Subcutaneous abdominal adipose tissue (tissue), 5 donors: Measurements from ENCODE around the gene GLI3.

Source experiments
- H3K27ac ChIP-seq: one replicate; pipeline ENCODE4 v1.7.0; 2013; ENCODE audit warnings: low read depth, mild to moderate bottlenecking, inconsistent platforms, low read length, moderate library complexity
- H3K27me3 ChIP-seq, 5 donors: one replicate each; pipeline ENCODE4 v1.7.0; 2013; ENCODE audit warnings: low read length in 5 of 5, inconsistent platforms in 1 of 5; ENCODE audit not compliant: control insufficient read depth in 5 of 5, insufficient read depth in 4 of 5
- H3K36me3 ChIP-seq, 5 donors: one replicate each; pipeline ENCODE4 v1.7.0; 2013; ENCODE audit warnings: low read length in 5 of 5; ENCODE audit not compliant: control insufficient read depth in 5 of 5, insufficient read depth in 5 of 5
- H3K4me1 ChIP-seq, 5 donors: one replicate each; pipeline ENCODE4 v1.7.0; 2013; ENCODE audit warnings: low read length in 5 of 5, mild to moderate bottlenecking in 3 of 5, moderate library complexity in 1 of 5; ENCODE audit not compliant: control insufficient read depth in 5 of 5, insufficient read depth in 5 of 5
- H3K4me3 ChIP-seq, 5 donors: one replicate each; pipeline ENCODE4 v1.7.0; 2013; ENCODE audit warnings: low read length in 5 of 5, low read depth in 1 of 5
- H3K9ac ChIP-seq, 5 donors: one replicate each; pipeline ENCODE4 v1.7.0; 2013; ENCODE audit warnings: low read length in 5 of 5, mild to moderate bottlenecking in 4 of 5, moderate library complexity in 3 of 5
- H3K9me3 ChIP-seq, 5 donors: one replicate each; pipeline ENCODE4 v1.7.0; 2013; ENCODE audit warnings: low read length in 5 of 5; ENCODE audit not compliant: control insufficient read depth in 5 of 5
- donor health status: healthy.
- donor health status: healthy.
- donor health status: healthy.
- donor health status: healthy.
- donor health status: healthy.

GLI3 gene

GRCh38 chr7:42227541-42227935 is 9.5 kb downstream of the GLI3 start:
- Histone ChIP-seq H3K9me3 (no peaks in the 10 kb centered on the region), H3K36me3 (no peaks in the 10 kb centered on the region), H3K27me3 (peaks cover 0 to 21% (median 13%) of the 10 kb centered on the region in 5 donors), H3K4me3 (peak overlapping the region; percentile 26 to 45 (median 43)), H3K9ac (peak overlapping the region in 1 of 5 donors; percentile 27), H3K27ac (no peak overlapping the region), H3K4me1 (peaks cover 0 to 27% (median 15%) of the 10 kb centered on the region in 5 donors)

- no peaks in the 10 kb centered on the region for H3K9me3 ChIP-seq
- peaks cover 0 to 17% (median 10%) of the 10 kb centered on the region in 5 donors for H3K27me3 ChIP-seq
- H3K4me1 ChIP-seq: peaks cover 0 to 22% (median 15%) of the 10 kb centered on the region in 5 donors
- no peak overlapping the region for H3K4me3 ChIP-seq
- no peak overlapping the region for H3K27ac ChIP-seq
- H3K9ac ChIP-seq: no peak overlapping the region
- no peaks in the 10 kb centered on the region for H3K36me3 ChIP-seq
Observed at GRCh38 chr7:42227021-42227420, 10.0 kb downstream of the GLI3 start.

- Histone ChIP-seq H3K4me3 (no peak overlapping the region), H3K27me3 (peaks cover 0 to 16% (median 10%) of the 10 kb centered on the region in 5 donors), H3K4me1 (peaks cover 0 to 16% (median 13%) of the 10 kb centered on the region in 5 donors), H3K9ac (no peak overlapping the region), H3K9me3 (no peaks in the 10 kb centered on the region), H3K36me3 (no peaks in the 10 kb centered on the region), H3K27ac (no peak overlapping the region)
Observed at GRCh38 chr7:42226354-42226941, 10.6 kb downstream of the GLI3 start.

- Histone ChIP-seq H3K9me3 (no peaks in the 10 kb centered on the region), H3K4me1 (peaks cover 0 to 16% (median 15%) of the 10 kb centered on the region in 5 donors), H3K9ac (no peak overlapping the region), H3K27ac (no peak overlapping the region), H3K4me3 (no peak overlapping the region), H3K27me3 (peaks cover 0 to 14% (median 9%) of the 10 kb centered on the region in 5 donors), H3K36me3 (peaks cover 0 to 5% (median 0%) of the 10 kb centered on the region in 5 donors)
Observed at GRCh38 chr7:42224391-42225003, 12.5 kb downstream of the GLI3 start.

DNA sequence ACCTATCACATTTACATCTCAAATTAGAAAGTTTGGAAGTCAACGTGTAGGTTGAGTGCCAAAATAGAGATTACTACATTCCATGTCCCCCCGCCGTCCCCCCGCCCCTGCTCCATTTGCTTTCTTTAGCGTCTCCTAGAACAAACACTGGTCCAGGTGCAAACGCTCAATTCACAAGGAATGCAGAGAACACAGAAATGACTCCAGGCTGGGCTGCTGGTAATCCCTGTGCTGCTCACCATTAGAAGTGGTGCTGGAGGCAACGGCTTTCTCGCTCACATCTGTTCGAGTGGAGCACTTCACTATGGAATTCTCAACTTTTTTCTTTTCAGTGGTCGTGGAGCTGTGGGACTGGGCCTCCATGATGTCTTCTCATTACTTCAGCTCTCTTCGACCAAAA is 14.1 kb downstream of the GLI3 start:
- Histone ChIP-seq H3K27me3 (peaks cover 0 to 4% (median 3%) of the 10 kb centered on the region in 5 donors), H3K4me3 (no peak overlapping the region), H3K9me3 (no peaks in the 10 kb centered on the region), H3K27ac (no peak overlapping the region), H3K4me1 (peaks cover 0 to 24% (median 12%) of the 10 kb centered on the region in 5 donors), H3K9ac (no peak overlapping the region), H3K36me3 (peaks cover 0 to 5% (median 0%) of the 10 kb centered on the region in 5 donors)

DNA sequence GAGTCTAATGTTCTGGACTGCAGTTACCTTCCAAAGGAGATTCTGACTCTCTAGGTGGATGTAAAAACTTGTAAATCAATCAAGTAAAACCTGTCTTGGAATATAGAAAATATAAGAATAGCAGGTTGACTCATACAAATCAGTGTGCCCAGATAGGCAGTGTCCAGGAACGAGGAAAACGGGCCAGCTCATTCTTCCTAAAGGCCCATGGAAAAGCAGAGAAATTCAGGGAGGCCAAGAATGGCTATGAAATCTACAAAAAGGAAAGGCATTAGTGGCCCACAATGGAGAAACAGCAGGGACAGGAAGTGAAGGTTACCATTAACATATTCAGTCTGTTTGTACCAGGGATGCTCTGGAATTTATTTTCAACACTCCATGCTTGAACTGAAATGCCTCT is 14.9 kb downstream of the GLI3 start:
- Histone ChIP-seq H3K36me3 (peaks cover 0 to 5% (median 0%) of the 10 kb centered on the region in 5 donors), H3K27ac (no peak overlapping the region), H3K9ac (no peak overlapping the region), H3K27me3 (peaks cover 0 to under 1% (median 0%) of the 10 kb centered on the region in 5 donors), H3K4me3 (no peak overlapping the region), H3K9me3 (no peaks in the 10 kb centered on the region), H3K4me1 (peaks cover 0 to 22% (median 6%) of the 10 kb centered on the region in 5 donors)

- Histone ChIP-seq H3K36me3 (peaks cover 0 to 5% (median 0%) of the 10 kb centered on the region in 5 donors), H3K4me3 (no peak overlapping the region), H3K4me1 (peaks cover 0 to 29% (median 10%) of the 10 kb centered on the region in 5 donors), H3K27ac (no peak overlapping the region), H3K27me3 (peaks cover 0 to 2% (median 0%) of the 10 kb centered on the region in 5 donors), H3K9me3 (no peaks in the 10 kb centered on the region), H3K9ac (no peak overlapping the region)
Observed at GRCh38 chr7:42221304-42221703, 15.7 kb downstream of the GLI3 start.

DNA sequence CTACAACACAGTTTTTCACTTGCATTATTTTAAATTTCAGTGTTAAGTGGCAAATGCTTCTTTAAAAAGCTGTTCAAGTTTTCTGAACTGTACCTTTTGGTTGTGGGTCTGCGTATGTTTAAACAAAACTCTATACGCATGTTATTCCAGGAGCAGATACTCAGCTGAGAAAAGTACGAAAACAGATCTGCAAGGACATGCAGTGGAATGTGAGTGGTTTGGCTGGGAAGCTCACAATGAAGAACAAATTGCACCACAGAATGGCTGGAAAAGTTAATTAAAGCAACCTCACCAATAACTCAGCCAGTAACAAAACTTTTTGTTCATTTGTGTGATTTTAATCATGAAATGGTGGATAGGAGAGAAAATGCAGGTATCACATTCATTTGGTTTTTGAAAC is 17.6 kb downstream of the GLI3 start:
- no peak overlapping the region for H3K9ac ChIP-seq
- no peak overlapping the region for H3K27ac ChIP-seq
- peak overlapping the region in 1 of 5 donors; percentile 12 for H3K4me3 ChIP-seq
- H3K27me3 ChIP-seq: peaks cover 0 to 2% (median 0%) of the 10 kb centered on the region in 5 donors
- no peaks in the 10 kb centered on the region for H3K9me3 ChIP-seq
- peaks cover 0 to 29% (median 10%) of the 10 kb centered on the region in 5 donors for H3K4me1 ChIP-seq
- peaks cover 0 to 5% (median 0%) of the 10 kb centered on the region in 5 donors for H3K36me3 ChIP-seq

DNA sequence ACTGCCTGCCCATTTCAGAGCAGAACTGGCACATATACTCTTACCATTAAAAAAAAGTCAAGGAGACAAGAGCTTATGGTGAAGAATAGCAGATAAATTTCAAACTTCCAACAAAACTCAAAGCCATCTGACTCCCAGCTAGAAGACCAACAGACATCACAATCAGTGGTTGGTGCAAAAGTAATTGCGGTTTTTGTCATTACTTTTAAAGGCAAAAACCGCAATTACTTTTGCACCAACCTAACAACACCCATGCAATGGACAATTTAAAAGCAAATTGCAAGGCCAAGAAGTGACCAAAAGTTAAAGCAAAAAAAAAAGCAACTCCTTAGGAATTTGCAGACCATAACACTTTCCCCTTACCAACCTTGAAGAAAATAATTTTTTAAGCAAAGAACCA is 18.8 kb downstream of the GLI3 start:
- peaks cover 0 to 2% (median 0%) of the 10 kb centered on the region in 5 donors for H3K27me3 ChIP-seq
- no peak overlapping the region for H3K4me3 ChIP-seq
- H3K9me3 ChIP-seq: no peaks in the 10 kb centered on the region
- H3K9ac ChIP-seq: no peak overlapping the region
- peaks cover 0 to 5% (median 0%) of the 10 kb centered on the region in 5 donors for H3K36me3 ChIP-seq
- H3K4me1 ChIP-seq: peaks cover 0 to 29% (median 10%) of the 10 kb centered on the region in 5 donors
- no peak overlapping the region for H3K27ac ChIP-seq

- Histone ChIP-seq H3K4me3 (no peak overlapping the region), H3K36me3 (peaks cover 0 to 5% (median 0%) of the 10 kb centered on the region in 5 donors), H3K4me1 (peaks cover 0 to 31% (median 10%) of the 10 kb centered on the region in 5 donors), H3K27ac (no peak overlapping the region), H3K9ac (no peak overlapping the region), H3K9me3 (no peaks in the 10 kb centered on the region), H3K27me3 (peaks cover 0 to 2% (median 0%) of the 10 kb centered on the region in 5 donors)
Observed at GRCh38 chr7:42217548-42217947, 19.5 kb downstream of the GLI3 start.
